Gastrocnemius medialis (tissue), 4 donors: ENCODE results near the gene MRGPRX2.

Experiments
- CTCF ChIP-seq, 5 experiments: fragments of 450-650 bp in 3 of 5; fragments of 200-600 bp in 2 of 5; sonication (generic) in 2 of 5; IDR thresholded peaks in 4 of 5; conservative IDR thresholded peaks in 1 of 5; 1 replicate in 4 of 5; 2 replicates in 1 of 5; pipeline ENCODE4 v1.5.1; 2016 to 2019; ENCODE audit warnings: antibody characterized with exemption in 5 of 5, mild to moderate bottlenecking in 3 of 5, moderate library complexity in 3 of 5
- POLR2A ChIP-seq, 2 donors: fragments of 450-650 bp; IDR thresholded peaks; one replicate each; pipeline ENCODE4 v1.6.1; 2017; ENCODE audit warnings: antibody characterized with exemption in 2 of 2, mild to moderate bottlenecking in 2 of 2, moderate library complexity in 2 of 2

- no peak for TF ChIP-seq CTCF (IDR thresholded peaks at IDR 0.05 in 4 of 5, conservative IDR thresholded peaks at IDR 0.05 in 1 of 5)
- no peak for TF ChIP-seq POLR2A (IDR thresholded peaks at IDR 0.05)
These were observed 33.5 kb upstream of the MRGPRX2 start for GRCh38 chr11:19093976-19094375.
